Activated CD8-positive, alpha-beta T cell treated with anti-CD3 and anti-CD28 coated beads, Interleukin-2, amount 10 ng/mL, durations not matched to agents 7 days and 5 days (primary cell): Measurements from ENCODE around the gene MEP1A. TPM values are rescaled to one million over a fixed set of nuclear protein-coding genes. Genes with fewer than 3 reads are reported as not detected.
"Not testable (repeated sequence)": the region's sequence is repeated elsewhere in the genome, so short reads cannot be mapped to it uniquely, and the experiment has no call there.

ENCODE experiments used
- ATAC-seq: fragments of 150-1000 bp; cut with Tn5 transposase; one replicate; pipeline ENCODE4 v1.10.0; 2021; ENCODE audit warnings: moderate library complexity
- CTCF ChIA-PET: fragments of 350-600 bp; sonication (Branson Sonifier 250); formaldehyde crosslinking; loops from one replicate; lab custom pipeline; 2021; ENCODE audit warnings: antibody characterized with exemption; lab: Charles Lee
- POLR2A ChIA-PET: fragments of 350-600 bp; sonication (Branson Sonifier 250); formaldehyde crosslinking; loops from one replicate; lab custom pipeline; 2021; ENCODE audit warnings: antibody characterized with exemption; lab: Charles Lee
- DNase-seq: peaks from one replicate; pipeline ENCODE4 v3.0.0-alpha.2; 2020
- H3K27ac Mint-ChIP-seq: one replicate; pipeline ENCODE4 v1.8.0; 2021; ENCODE audit warnings: mild to moderate bottlenecking, mixed read lengths
- H3K27me3 Mint-ChIP-seq: one replicate; pipeline ENCODE4 v1.8.0; 2021; ENCODE audit warnings: low read depth, mixed read lengths
- H3K36me3 Mint-ChIP-seq: one replicate; pipeline ENCODE4 v1.8.0; 2021; ENCODE audit warnings: low read depth, mixed read lengths
- H3K4me1 Mint-ChIP-seq: one replicate; pipeline ENCODE4 v1.8.0; 2021; ENCODE audit warnings: low read depth, mixed read lengths
- H3K4me3 Mint-ChIP-seq: one replicate; pipeline ENCODE4 v1.8.0; 2021; ENCODE audit warnings: mild to moderate bottlenecking, mixed read lengths
- H3K9me3 Mint-ChIP-seq: one replicate; pipeline ENCODE4 v1.8.0; 2022; ENCODE audit warnings: mixed read lengths; ENCODE audit not compliant: insufficient read depth
- total RNA-seq, 2 experiments: library from RNA; stranded (reverse); gene quantifications; one replicate each; pipeline ENCODE4 v1.2.3, GENCODE V29; 2021

Gene MEP1A, protein sequence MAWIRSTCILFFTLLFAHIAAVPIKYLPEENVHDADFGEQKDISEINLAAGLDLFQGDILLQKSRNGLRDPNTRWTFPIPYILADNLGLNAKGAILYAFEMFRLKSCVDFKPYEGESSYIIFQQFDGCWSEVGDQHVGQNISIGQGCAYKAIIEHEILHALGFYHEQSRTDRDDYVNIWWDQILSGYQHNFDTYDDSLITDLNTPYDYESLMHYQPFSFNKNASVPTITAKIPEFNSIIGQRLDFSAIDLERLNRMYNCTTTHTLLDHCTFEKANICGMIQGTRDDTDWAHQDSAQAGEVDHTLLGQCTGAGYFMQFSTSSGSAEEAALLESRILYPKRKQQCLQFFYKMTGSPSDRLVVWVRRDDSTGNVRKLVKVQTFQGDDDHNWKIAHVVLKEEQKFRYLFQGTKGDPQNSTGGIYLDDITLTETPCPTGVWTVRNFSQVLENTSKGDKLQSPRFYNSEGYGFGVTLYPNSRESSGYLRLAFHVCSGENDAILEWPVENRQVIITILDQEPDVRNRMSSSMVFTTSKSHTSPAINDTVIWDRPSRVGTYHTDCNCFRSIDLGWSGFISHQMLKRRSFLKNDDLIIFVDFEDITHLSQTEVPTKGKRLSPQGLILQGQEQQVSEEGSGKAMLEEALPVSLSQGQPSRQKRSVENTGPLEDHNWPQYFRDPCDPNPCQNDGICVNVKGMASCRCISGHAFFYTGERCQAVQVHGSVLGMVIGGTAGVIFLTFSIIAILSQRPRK
- total RNA-seq = not detected

DNA sequence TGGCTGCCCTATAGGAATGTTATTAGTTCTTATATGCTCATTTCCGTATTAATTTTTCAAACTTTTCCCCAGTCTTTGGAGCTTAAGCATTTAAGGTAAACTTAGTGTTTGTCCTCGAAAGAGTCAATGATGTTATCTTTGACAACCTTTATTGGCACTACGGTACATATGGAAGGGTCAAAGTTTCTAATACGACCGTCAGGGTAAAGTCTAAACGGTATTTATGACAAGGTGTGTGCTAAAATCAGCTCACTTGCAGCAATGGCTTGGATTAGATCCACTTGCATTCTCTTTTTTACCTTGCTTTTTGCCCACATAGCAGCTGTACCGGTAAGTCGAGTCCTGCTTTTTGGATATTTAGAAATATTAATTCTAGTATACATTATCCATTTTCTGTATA, at the start of gene MEP1A:
Gene MEP1A, plus strand, starts transcription at position 252 of the 400 bp plus-strand sequence. Its CDS starts 10 bp downstream, at position 262.
- Mint-ChIP-seq H3K27me3 (no peaks in the 10 kb centered on the region), H3K27ac (no peak within 1 kb of the TSS), H3K4me3 (no peak within 1 kb of the TSS), H3K36me3 (no peaks in the 10 kb centered on the region), H3K9me3 (no peaks in the 10 kb centered on the region), H3K4me1 (no peaks in the 10 kb centered on the region)
- ChIA-PET POLR2A (no interaction called here), CTCF (no interaction called here)
- no peak for ATAC-seq
- no peak for DNase-seq

DNA sequence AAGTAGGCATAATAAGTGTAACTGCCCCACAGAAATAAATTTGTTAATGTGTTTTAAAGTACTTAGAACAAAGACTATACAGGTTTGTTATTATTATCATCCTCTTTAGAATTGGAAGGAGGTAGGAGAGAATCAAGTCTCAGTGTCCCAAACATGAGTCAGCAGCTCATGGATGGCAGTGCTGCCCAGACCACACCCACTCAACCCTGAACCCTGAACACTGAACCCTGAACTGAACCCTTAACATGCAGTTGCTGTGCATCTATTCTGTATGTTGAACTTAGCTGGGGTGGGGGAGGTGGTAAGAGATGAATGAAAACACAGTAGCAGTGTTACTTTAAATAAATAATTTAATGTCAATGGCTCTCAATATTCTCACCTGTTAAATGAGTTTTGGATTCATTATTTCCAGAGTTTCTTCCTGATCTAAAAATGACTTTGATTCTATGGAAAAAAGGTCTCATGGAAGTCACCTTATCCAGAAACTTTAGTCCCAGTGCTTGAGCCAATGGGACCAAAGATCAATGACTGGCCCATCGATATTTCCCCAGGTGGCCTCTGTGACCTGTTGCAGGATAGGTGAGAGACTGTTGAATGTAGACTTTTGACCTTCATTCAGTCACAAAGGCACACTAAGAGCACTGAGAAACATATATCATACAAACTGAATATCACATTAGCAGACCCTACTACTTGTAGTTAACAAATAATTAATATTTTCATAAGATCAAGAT, 49.6 kb upstream of the MEP1A start:
- H3K9me3 Mint-ChIP-seq = no peaks in the 10 kb centered on the region
- DNase-seq = no peak
- no peak for ATAC-seq
- no peaks in the 10 kb centered on the region for H3K4me1 Mint-ChIP-seq
- no peaks in the 10 kb centered on the region for H3K36me3 Mint-ChIP-seq
- H3K4me3 Mint-ChIP-seq = no peak overlapping the region
- POLR2A ChIA-PET = no interaction called here
- H3K27me3 Mint-ChIP-seq = peaks cover 7% of the 10 kb centered on the region
- CTCF ChIA-PET = no interaction called here
- H3K27ac Mint-ChIP-seq = no peak overlapping the region

DNA sequence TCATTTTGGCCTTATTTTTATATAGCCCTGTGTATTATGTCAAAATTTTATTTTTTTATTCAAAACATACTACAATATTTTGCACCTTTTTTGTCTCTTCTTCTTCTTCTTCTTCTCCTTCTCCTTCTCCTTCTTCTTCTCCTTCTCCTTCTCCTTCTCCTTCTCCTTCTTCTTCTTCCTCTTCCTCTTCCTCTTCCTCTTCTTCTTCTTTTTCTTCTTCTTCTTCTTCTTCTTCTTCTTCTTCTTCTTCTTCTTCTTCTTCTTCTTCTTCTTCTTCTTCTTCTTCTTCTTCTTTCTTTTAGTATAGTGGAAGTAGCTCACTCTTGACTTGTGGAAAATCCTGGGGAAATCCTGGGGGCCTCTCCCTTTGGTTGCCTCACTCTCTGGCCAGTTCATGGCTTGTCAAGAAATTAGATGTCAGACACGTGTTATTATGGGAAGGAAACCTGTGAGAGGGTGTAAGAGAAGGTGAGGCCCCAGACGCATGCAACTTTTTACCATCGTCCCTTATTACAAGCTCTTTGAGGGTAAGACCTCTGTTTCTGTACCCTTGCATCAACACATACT, 48.9 kb upstream of the MEP1A start:
- H3K27me3 Mint-ChIP-seq, H3K4me1 Mint-ChIP-seq, H3K36me3 Mint-ChIP-seq, CTCF ChIA-PET, H3K4me3 Mint-ChIP-seq, ATAC-seq, POLR2A ChIA-PET, DNase-seq, H3K27ac Mint-ChIP-seq, H3K9me3 Mint-ChIP-seq: not testable (repeated sequence)

DNA sequence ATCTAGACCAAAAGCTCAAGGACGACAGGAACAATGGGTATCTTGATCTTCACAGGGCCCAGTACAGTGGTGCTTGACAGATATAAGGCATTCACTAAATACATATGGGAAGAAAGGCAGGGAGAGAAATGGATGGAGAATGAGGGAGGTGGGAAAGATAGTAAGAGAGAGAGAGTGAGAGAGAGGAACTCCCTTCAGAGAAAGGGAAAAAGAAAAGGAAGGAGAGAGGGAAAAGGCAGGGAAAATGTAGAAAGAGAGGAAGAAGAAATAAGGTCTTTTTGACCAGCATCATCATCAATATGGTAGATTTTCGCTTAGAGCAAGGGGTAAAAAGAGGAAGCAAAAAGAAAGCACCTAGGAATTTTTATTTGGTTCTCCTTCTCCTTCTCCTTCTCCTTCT, 47.2 kb upstream of the MEP1A start:
- Mint-ChIP-seq H3K36me3 (no peaks in the 10 kb centered on the region), H3K4me1 (no peaks in the 10 kb centered on the region), H3K27ac (no peak overlapping the region), H3K9me3 (no peaks in the 10 kb centered on the region), H3K27me3 (peaks cover 7% of the 10 kb centered on the region), H3K4me3 (no peak overlapping the region)
- ChIA-PET CTCF (no interaction called here), POLR2A (no interaction called here)
- DNase-seq (no peak), ATAC-seq (no peak)

DNA sequence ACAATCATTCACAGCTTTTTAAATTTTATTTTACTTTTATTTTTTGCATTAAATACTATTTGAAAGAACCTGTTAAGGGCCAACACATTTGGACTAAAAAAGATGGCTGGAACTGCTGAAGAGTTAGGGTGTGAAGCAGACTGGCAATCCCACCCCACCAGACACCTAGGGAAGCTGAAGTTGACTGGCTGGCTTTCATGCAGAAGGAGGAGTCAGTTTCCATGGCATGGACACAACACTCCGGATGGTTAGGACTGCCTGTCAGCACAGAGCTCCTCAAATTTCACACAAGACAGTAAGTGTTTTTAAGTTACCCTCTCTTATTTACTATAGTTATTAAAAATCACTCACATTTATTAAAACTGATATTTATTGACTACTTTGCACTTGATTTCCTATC, 46.5 kb upstream of the MEP1A start, which contains the start of gene ANKRD66:
Gene ANKRD66, plus strand, starts transcription at position 238 of the 400 bp plus-strand sequence. CDS start 5,016 bp downstream, outside the sequence.
- Mint-ChIP-seq H3K27ac (no peak within 1 kb of the TSS), H3K27me3 (peaks cover 7% of the 10 kb centered on the region)

DNA sequence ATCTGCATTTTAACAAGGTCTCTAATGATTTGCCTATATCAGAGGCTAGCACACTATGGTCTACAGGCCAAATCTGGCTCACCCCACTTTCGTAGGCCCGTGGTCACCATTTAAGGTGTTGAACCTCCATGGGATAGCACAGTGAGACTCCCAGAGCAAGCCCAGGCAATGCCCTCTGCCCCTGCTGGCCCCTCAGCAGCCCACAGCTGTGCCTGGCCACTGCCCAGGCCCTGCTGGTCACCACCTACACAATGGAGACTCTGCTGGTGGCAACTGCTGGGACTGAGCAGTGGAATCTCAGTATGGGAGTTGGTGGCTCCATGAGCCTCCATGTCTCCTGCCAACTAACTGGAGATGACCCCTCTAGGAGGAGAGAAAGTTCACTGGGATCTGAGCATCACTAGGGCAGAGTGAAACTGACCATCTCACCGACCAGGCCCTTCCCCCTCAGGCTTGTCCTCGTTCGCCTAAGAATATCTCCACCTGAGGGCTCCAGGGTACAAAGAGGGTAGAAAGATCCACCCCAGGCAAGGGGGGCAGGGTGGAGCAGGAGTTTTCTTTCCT, 44.2 kb upstream of the MEP1A start:
- Mint-ChIP-seq H3K36me3 (no peaks in the 10 kb centered on the region), H3K27ac (no peak overlapping the region), H3K27me3 (peaks cover 7% of the 10 kb centered on the region), H3K4me1 (no peaks in the 10 kb centered on the region), H3K9me3 (no peaks in the 10 kb centered on the region), H3K4me3 (no peak overlapping the region)
- no peak for DNase-seq
- ATAC-seq = no peak
- CTCF ChIA-PET = no interaction called here
- POLR2A ChIA-PET = no interaction called here

More for the DNA sequence above, 46.5 kb upstream of the MEP1A start, which contains the start of gene ANKRD66:
- CTCF ChIA-PET = no interaction called here
- H3K4me3 Mint-ChIP-seq = no peak within 1 kb of the TSS
- no peaks in the 10 kb centered on the region for H3K9me3 Mint-ChIP-seq
- no peaks in the 10 kb centered on the region for H3K4me1 Mint-ChIP-seq
- no peaks in the 10 kb centered on the region for H3K36me3 Mint-ChIP-seq
- no peak for DNase-seq
- POLR2A ChIA-PET = no interaction called here
- ATAC-seq = no peak

DNA sequence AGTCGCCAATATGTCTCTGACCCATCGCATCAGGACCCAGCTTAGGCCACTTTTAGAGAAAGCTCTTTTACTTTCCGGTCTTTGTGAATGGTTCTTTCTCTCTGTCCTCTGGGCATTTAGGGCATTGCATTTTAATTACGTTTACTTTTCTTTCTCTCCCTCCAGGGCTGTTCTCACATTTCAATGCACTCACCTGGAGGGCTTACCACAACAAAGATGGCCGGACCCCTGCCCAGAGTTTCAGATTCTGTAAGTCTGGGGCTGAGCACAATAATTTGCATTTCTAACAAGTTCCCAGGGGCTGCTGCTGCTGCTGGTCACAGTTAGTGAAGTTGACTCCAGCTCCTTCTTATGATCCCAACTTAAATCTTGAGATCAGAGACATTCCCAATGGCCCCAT, 43.5 kb upstream of the MEP1A start:
- no peaks in the 10 kb centered on the region for H3K9me3 Mint-ChIP-seq
- ChIA-PET POLR2A (no interaction called here), CTCF (no interaction called here)
- H3K27me3 Mint-ChIP-seq = peaks cover 7% of the 10 kb centered on the region
- DNase-seq = no peak
- H3K4me1 Mint-ChIP-seq = no peaks in the 10 kb centered on the region
- H3K27ac Mint-ChIP-seq = no peak overlapping the region
- H3K4me3 Mint-ChIP-seq = no peak overlapping the region
- H3K36me3 Mint-ChIP-seq = no peaks in the 10 kb centered on the region
- no peak for ATAC-seq

DNA sequence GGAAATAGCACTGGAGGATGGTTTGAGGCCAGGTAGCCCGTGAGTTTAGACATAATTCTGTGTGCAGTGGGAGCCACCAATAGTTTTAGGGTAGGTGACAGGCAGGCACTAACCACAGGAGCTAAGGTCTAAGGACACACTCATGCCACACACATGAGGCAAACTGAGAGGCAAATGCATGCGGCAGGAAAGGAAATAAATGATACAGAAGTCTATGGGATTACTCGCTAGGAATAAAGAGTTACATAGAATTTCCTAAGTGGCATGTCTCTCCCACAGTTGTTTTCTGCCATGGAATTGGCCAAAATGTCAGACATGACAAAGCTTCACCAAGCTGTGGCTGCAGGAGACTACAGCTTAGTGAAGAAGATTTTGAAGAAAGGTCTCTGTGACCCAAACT, 41.5 kb upstream of the MEP1A start:
- H3K27ac Mint-ChIP-seq = no peak overlapping the region
- ChIA-PET POLR2A (no interaction called here), CTCF (no interaction called here)
- DNase-seq (no peak), ATAC-seq (no peak)
- H3K4me1 Mint-ChIP-seq = no peaks in the 10 kb centered on the region
- no peaks in the 10 kb centered on the region for H3K36me3 Mint-ChIP-seq
- H3K4me3 Mint-ChIP-seq = no peak overlapping the region
- H3K9me3 Mint-ChIP-seq = no peaks in the 10 kb centered on the region
- no peaks in the 10 kb centered on the region for H3K27me3 Mint-ChIP-seq

DNA sequence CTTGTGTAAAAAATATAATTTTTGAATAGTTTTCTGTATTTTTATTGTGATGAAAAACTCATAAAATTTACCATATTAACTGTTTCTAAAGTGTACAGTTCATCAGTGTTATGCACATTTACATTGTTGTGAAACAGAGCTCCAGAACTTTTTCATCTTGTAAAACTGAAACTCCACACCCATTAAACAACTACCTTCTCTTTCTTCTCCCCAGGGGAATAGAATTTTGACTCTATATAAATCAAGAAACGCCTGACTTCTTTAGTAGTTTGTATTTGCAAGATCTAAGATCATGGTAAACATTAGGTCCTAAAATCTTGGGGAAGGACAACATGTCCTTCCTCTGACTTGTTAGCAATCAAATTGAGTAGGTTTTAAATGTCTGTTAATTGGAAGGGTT, 37.3 kb upstream of the MEP1A start:
- Mint-ChIP-seq H3K36me3 (no peaks in the 10 kb centered on the region), H3K9me3 (no peaks in the 10 kb centered on the region), H3K4me1 (no peaks in the 10 kb centered on the region), H3K4me3 (no peak overlapping the region), H3K27me3 (no peaks in the 10 kb centered on the region), H3K27ac (no peak overlapping the region)
- POLR2A ChIA-PET = no interaction called here
- no peak for DNase-seq
- CTCF ChIA-PET = no interaction called here
- ATAC-seq = no peak

DNA sequence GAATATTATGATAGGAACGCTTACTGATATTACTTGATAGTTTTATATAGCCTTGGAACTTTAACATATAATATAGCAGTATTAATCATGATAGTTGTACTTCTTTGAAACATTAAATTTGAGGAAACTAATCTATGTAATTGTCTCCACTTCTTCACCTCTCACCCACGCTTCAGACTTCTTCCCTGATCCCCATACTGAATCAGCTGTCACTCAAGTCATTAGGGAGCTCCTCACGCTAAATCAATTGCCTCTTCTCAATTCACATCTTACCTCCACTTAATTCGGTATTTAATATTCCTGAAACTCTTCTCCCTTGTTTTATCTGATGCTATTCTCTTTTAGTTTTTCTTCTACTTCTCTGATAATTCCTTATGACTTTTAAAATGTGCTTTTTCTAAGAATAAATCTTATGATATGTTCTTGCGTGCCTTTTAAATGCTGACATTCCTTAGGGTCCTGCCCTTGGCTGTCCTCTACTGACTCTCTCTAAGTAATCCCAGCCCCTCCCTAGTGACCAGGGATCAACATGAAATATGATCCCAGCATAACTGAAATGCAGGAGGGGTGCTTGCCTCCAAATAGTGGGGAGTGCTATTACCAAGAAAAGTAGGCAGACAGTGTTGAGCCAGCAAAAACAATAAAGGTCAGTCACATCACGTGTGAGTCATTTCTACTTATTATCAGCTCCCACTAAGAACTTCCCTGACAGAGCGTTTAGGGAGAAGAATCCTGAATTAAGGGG, 36.5 kb upstream of the MEP1A start:
- ChIA-PET CTCF (interaction anchor here (0.5 kb wide), 1 partner anchor 1830 kb away, joined by 3 read pairs; no protein-coding TSS in a partner anchor), POLR2A (no interaction called here)
- H3K4me3 Mint-ChIP-seq = no peak overlapping the region
- DNase-seq = no peak
- H3K9me3 Mint-ChIP-seq = no peaks in the 10 kb centered on the region
- no peaks in the 10 kb centered on the region for H3K27me3 Mint-ChIP-seq
- no peak overlapping the region for H3K27ac Mint-ChIP-seq
- H3K36me3 Mint-ChIP-seq = no peaks in the 10 kb centered on the region
- H3K4me1 Mint-ChIP-seq = no peaks in the 10 kb centered on the region
- no peak for ATAC-seq

DNA sequence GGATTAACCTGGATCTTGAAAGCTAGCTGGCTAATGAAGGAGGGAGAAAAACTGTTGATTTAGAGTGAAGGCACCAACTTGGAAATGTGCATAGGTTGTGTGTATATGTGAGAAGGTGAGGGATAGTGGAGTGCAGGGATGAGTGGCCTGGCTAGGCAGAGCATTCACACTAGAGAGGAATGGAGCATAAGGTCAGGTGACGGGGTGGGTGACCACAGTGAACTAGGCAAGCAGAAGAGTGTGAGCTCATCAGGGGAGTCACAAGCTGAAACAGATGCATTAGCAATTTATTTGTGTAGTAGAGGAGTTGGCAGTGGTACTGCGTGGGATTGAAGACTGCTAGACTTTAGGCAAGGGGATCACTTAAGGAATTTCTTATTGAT, 36.0 kb upstream of the MEP1A start:
- H3K4me1 Mint-ChIP-seq = no peaks in the 10 kb centered on the region
- ChIA-PET POLR2A (no interaction called here), CTCF (no interaction called here)
- no peak for ATAC-seq
- no peak overlapping the region for H3K27ac Mint-ChIP-seq
- no peak overlapping the region for H3K4me3 Mint-ChIP-seq
- no peaks in the 10 kb centered on the region for H3K27me3 Mint-ChIP-seq
- H3K9me3 Mint-ChIP-seq = no peaks in the 10 kb centered on the region
- DNase-seq = no peak
- no peaks in the 10 kb centered on the region for H3K36me3 Mint-ChIP-seq
